Kasumi-1 (cell line): ENCODE measurements around the gene CLMN.

Source experiments
- DNase-seq, 2 experiments: peaks; one replicate each; lab custom pipeline; 2025; lab: John Stamatoyannopoulos, UW

CLMN gene

DNA sequence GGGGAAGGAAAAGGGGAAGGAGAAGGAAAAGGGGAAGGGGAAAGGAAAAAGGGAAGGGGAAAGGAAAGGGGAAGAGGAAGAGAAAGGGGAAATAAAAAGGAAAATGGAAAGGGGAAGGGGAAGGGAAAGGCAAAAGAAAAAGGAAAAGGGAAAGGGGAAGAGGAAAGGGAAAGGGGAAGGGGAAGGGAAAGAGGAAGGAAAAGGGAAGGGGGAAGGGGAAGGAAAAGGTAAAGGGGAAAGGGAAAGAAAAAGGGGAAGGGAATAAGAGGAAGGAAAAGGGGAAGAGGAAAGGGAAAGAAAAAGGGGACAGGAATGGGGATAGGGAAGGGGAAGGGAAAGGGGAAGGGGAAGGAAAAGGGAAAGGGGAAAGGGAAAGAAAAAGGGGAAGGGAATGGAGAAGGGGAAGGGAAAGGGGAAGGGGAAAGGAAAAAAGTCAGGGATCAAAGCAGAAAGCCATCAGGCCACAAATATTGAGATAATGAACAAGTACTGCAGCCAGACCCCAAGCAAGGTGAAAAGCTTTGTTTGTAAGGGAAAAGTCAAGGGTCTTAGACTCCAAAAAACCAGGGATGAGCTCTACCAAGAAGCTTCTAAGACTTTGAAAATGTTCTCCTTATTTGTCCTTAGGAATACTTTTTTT is 182.4 kb downstream of the CLMN start:
- DNase-seq: no peak

DNA sequence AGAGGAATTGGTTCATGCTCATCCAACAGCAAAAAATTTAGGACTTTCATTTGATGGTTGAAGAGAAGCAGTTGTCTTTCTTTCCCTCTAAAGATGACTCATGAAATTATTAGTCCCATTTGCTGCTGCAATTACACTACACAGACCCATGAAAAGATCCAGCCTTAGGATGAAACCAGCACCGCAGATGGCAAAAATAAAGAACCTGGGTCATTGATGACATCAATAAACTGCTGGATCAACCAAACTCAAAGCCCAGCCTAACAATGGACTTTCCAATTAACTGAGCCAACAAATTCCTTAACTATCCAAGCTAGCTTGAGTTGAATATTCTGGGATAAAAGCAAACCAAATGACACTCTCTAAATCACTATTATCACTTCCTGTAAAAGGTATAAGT is 183.1 kb downstream of the CLMN start:
- no peak for DNase-seq

DNA sequence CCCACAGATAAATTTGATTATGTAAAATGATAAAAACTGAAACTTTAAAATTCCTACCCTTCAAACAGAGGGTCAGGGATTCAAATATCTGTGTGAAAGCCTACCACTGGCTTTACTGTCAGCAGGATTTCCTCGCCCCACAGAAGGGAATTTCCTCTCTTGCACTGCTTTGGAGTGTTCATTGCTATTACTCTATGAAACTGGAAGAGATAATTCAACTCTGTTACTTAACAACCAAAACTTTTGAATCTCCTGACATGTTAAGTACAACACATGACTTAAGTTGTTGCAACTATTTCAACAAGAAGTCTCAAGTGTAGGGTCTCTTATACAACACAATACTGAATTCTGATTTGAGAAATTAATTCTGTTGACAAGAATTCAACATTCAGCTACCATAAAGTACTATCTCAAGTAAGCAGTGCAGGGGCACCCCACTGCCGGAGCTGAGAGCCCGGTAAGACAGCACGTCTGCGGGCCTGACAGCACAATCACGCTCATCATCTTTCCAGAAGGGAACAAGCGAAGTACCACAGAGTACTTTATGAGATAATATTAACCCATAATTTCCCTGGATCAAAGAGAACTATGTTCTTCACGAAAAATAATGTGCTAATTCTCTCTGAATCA is 185.3 kb downstream of the CLMN start:
- no peak for DNase-seq

DNA sequence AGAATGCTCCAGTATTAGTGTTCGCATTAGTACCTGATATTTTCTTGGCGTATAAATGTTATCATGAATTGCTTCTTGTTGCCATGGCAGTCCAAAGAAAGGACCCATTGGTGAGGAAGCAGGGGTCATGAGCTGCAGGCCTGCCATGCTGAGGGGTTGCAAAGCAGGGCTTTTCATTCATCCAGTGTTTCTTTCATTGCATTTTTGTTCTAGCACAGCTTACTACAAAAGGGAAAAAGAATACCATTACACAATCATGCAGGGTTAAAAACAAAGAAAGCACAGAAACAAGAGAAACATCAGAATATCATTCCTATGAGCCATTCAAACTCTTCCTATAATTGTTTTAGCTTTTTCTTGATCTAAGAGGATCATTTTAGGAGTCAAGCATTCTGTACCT is 186.4 kb downstream of the CLMN start:
- DNase-seq: no peak

DNA sequence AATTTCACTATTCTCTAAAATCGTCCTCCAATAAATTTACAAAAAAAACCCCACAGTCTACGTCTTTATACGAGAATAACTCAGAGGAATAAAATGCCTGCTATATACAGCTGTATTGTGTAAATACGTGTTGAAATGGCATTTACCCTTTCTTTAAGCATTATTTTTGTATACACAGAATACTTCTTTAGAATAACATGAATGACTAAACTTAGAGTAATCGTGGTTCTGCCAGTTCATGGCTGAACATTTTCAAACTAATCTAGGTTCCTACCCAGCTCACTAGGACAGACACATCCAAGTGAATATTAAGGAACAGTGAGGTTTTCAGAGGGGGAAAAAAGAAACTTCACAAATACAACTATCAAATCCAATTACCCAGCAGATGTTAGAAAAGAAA is 186.9 kb downstream of the CLMN start:
- no peak for DNase-seq
